ENCODE data around the gene L3MBTL4.

L3MBTL4 gene

DNA sequence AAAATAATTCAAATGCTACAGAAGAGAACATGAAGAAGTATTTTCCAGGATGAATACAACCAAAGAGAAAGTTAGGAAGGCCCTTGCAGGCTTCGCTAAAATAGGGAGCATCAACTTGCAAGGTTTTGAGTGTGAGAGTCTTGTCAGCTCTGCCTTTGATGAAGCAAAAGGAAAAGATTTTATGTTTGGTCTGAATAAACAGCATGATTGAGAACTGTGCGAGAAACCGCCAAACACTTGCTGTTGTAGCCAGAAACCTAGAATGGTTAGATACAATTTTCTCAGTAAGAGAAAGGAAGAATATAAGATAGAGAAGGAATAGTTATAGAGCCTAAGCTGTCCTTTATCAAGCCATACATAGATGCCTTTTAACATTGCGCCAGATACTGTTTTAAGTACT lies 163.6 kb downstream of the L3MBTL4 start:
- no peak for DNase-seq (ENCODE audit: low read depth)

DNA sequence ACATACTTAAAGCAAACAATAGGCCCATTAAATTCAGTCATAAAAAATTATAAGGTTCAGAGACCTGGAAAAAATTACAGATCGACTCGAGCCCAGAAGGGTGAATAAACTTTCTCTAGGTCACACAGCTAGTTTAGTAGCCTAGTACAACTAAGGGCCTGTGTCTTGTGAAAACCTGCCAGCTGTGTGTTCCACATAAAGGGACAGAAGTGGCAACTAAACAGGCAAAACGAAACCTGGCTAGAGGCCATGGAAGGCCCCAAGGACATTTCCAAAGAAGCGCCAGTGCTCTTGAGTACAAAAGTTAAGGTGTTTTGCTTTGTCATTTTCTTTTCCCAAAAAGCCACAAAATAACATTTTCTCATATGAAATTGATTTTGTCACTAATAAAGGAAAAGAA lies 164.9 kb downstream of the L3MBTL4 start:
- DNase-seq (ENCODE audit: low read depth), result no peak

DNA sequence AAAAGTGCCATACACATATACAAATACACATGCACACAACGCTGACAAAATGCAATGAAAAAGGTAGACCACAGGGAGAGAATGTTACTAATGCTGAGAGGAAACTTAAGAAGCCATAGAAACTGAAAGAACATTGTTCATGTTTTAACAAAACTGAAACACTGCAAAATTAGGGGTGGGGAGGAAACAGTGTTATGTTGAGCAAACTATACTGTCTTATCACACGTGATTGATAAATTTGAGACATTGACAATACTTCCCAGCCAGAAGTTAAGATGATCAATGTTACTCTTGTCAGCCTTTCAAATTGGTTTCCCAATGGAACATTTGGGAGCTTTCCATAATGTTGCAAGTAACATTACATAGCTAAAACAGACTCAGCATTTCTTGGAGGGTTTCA lies 165.5 kb downstream of the L3MBTL4 start:
- no peak for DNase-seq (ENCODE audit: low read depth)

DNA sequence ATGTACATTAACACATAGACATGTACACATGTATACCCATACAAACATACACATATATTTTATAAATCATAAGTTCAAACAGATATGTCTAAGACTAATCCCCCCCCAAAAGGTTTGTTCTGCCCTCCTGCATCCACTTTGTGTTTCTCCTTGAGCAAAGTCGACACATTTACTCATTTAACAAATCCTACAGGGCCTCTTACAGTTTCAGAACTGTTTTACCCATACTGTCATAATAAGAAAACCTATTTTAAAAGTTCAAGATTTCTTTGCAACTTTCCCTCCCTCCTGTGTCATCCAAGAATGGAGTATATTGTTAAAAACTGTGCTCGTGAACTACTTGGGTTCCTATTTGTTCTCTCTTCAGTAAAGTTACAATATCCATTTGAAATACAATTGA lies 166.7 kb downstream of the L3MBTL4 start:
- DNase-seq (ENCODE audit: low read depth), result no peak

DNA sequence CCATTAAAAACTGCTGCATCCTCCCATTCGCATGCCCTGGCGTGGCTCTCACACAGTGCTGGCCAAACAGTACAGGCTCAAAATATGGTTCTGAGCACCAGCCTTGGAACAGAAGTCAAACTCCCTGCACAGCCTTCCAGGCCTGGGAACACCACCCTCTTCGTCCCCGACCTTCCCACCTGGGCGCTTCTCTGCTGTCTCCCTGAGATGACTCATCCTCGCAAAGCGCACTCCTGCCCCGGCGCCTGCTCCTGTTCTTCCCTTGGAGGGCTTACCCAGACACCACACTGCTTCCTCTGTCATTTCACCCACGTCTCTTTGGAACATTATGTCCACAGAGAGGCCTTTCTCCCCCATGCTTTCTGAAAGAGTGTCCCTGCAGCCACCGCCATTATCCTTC lies 172.7 kb downstream of the L3MBTL4 start:
- DNase-seq (ENCODE audit: low read depth), result no peak

DNA sequence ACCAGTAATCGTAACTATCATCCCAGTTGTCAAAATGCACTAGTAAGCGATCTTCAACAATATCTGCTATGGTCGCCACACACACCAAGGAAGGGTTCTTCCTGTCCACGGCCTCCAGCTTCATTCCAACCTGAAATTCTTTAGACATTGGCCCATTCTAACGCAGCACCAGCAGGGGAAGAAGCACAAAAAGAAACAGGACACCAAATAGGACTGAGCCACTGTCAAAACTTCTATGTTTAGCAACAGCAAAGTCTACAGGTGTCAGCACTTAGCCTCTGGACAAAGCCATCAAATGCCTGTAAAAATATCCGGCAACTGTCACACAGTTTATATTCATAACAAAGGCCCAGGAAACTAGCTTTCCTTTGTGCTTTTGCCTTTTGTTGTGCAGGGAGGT lies 175.0 kb downstream of the L3MBTL4 start:
- DNase-seq (ENCODE audit: low read depth), result no peak

DNA sequence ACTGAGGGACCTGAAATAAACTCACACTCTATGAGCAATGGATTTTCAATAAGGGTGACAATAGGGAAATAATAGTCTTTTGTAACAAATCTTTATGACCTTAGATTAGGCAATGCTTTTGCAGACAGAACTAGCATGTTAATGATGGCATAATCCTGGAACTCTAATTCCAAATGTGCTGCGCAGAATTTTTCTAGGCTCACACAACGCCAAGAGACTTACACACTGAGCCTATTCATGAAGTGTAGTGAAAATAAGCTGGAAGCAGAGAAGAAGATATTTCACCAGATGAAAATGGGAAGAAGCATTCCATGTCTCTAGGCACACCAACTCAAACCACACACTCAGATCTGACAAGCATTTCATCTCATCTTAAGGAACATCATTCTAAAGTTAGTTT lies 178.5 kb downstream of the L3MBTL4 start:
- DNase-seq (ENCODE audit: low read depth), result no peak

DNA sequence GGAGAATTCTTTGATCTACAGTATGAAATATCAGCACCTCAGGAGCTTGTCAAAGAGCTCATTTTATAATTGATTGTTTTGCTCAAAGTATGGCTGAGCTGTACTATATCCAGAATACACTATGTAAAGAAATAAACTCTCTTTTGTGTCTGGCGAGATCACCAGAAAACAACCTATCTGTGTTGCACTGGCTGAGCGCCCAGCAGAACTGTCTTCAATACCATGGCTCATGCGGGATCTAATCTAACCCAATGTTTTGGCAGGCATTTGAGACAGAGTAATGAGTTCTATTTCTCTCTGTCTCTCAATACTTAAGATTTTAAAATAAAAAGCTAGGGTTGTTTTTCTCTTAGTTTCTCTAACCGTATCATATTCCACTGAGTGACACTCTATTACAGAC lies 192.4 kb downstream of the L3MBTL4 start:
- DNase-seq (ENCODE audit: low read depth), result no peak

DNA sequence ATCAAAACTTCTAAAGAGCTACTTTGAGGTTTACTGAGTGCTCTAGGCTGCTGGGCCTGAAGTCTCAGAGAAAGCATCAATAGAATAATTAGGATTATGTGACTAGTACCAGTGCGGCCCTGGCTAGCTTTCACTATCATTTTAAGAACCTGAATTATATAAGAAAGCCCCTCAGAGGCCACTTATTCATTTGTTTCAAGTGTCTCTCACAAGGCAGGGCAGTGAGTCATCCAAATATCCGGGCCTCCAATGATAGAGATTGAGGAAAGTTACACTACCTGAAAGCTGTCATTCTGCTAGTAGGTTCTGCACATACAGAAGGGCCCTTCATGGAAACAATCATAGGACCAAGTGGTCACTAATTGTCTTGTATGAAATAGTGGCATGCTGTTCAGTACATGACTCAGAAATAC lies 193.1 kb downstream of the L3MBTL4 start:
- DNase-seq (ENCODE audit: low read depth), result no peak

DNA sequence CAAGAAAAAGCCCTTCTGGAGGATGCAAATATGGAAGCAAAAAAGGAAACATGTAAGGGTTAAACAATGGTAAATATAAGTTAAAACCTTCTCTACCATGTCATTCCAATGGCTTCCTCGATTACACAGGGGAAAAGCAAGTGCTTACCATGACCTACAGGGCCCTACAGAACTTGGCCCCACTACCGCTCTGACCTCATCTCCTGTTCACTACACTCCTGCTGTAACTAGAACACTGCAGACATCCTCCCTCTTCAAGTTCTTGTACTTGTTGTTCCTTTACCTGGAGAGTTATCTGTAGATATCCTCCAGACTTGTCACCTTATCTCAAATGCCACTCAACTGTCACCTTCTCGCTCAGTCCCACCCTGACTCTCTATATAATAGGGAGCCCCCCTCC lies 194.6 kb downstream of the L3MBTL4 start:
- no peak for DNase-seq (ENCODE audit: low read depth)

DNA sequence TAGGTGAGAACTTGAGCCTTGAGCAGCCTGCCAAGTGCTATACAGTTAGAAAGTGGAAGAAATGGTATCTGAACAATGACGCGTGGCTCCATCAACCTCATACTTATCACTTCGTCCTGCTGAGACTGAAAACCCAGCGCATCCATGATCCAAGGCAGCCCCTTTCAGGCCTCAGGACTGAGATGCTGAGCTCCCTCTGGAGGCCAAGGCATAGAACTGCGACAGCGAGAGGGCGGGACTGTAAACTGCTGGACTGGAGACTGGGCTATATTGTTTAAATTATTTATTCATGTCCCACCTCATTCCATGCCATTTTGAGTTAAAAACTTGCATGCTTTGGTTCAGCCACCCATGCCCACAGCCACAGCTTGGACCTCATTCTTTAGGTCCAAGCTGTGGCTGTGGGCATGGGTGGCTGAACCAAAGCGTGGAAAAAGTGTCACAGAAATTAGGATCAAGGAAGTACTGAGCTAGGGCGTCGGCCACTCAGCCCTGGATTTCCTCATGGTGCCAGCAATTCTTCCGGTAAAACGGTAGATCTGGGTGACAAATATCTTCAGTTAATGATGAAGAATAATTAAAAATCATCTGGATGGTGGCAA lies 195.5 kb downstream of the L3MBTL4 start:
- DNase-seq (ENCODE audit: low read depth), result no peak

DNA sequence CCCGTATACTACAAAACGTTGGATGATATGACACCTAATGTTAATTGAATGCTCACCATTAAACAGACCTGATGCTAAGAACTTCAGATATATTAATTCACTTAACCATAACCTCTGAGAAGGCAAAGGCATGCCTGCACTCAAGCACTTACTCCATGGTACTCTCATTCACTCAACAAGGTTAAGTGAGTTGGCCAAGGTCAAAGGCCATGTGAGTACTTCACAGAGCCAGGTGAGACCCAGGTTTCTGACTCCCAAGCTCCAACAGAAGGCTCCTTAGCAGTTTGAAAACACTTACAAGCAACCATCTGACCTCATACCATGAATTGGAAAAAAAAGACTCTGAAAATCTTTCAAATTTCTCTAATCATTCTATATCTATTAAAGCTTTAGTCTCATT lies 198.8 kb downstream of the L3MBTL4 start:
- DNase-seq (ENCODE audit: low read depth), result no peak

DNA sequence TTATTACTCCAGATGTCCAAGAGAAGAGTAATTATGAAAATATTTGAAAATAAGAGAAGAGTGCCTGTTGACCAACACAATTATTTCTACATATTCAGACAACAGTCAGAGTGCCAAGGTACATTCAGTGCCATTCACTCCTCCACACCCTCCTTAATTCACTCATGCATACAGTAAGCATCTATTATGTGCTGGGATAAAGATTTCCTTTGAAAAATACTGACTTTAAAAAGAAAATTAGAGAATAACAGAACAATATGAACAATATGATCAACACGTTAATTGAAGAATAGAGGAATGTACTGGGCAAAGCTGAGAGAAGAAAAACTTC lies 203.6 kb downstream of the L3MBTL4 start:
- no peak for DNase-seq (ENCODE audit: low read depth)

DNA sequence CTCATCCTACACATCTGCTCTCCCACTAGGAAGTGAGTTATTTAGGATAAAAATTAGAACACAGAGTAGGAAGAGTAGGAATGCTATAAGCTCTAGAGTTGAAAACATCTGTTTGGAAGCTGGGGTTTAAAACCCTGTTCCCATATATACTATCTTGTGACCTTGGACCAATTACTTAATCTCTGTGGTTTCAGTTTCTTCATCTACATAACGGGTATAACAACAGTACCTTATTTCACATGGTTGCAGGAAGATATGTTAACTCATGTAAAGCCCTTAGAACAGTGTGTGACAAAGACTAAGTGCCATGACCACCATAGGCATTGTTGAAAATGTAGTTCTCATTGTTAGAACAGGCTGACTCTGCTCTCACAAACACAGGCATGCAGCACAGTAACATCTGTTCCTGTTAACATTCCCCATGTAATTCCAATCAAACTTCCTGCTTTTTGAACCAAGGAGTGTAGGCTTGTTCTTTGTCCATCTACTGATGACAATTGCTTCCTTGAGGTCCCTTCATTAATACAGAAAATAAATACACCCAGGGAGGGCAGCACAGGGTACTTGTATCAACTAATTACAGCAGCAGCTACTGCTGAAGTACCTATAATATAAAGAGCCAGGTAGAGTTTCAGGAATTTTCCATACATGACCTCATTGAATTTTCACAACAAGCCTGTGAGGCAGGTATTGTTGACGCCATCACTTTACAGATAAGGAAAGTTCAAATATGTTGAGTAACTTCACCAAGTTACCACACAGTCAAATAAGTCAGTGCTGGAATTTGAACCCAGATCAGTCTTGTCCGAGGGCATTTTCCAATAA lies 204.2 kb downstream of the L3MBTL4 start:
- no peak for DNase-seq (ENCODE audit: low read depth)

DNA sequence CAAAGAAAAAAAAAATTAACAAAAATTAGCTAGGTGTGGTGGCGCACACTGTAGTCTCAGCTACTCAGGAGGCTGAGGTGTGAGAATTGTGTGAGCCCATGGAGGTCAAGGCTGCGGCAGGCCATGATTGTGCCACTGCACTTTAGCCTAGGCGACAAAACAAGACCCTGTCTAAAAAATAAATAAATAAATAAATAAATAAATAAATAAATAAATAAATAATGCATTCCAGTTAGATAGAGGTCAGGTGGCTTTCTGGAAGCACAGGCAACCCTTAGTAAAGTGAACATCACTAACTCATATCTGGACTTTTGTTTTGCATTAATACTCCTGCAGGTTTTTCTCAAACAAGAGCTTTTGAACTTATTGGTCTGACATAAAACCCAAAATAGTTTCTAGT lies 206.8 kb downstream of the L3MBTL4 start:
- DNase-seq (ENCODE audit: low read depth), result no peak

DNA sequence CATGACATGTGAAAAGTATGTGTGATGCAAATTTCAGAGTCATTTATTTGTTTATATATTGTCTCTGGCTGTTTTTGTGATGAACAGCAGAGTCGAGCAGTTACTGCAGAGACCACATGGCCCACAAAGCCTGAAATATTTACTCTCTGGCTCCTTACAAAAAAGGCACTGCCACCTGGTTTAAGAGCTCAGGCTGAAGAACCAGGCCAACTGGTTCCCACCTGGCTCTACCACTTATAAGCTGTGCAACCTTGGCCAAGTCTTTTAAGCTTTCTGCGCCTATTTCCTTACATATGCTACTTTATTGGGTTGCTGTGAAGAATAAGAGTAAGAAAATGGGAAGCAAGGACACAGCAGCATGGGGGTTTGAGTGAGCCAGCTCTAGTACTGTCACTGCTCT lies 207.6 kb downstream of the L3MBTL4 start:
- no peak for DNase-seq (ENCODE audit: low read depth)

DNA sequence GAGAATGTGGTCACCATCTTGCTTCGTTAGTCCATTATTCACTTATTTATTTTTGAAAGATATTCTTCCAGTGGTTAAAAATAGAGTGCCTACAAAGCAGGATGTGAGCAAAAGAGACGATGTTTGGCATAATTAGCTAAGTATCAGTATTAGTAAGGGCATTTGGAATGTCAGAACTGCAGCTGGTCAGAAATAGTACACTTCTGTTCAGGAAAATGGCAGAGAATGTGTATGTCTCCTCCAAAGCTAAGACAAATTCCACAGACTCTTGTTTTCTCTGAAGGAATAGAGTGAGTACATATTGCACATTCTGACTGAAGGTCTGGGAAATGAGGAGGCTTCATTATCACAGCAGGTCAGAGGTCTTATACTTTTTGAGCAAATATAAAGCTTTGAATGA lies 209.0 kb downstream of the L3MBTL4 start:
- DNase-seq (ENCODE audit: low read depth), result no peak

DNA sequence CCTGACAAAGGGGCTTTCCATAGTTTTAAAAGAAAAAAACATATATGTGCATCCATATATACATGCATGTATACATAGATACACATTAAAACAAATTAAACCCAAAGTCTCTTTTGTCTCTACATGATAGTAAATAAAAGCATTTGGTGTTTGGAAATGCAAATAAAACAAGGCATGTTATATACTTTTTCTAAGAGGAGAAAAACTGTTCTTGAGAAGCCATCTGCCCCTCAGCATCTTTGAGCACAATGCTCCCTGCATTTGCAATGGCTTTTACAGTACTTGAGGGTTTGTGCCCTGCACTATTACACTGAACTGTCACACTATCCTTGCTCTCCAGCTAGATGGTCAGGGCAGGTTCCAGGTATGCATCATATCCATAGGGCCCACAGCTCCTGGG lies 210.2 kb downstream of the L3MBTL4 start:
- DNase-seq (ENCODE audit: low read depth), result no peak

DNA sequence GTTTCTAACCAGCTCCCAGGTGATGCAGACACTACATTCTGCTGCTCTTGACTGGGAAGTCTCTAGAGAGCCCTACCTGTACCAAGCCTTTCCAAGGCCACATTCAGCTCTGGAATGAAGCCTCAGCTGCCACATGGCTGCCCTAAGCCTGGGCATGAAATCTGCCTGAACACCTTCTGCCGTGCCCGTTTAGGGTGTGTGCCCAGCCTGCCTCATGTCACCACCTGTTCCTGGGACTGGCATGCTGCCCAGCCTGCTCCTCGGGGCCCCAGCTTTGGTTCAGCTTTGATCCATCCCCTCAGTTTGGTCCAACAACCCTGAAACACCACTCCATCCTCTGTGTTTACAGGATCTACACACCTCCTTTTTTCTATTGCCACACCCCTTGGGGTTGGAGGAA lies 210.9 kb downstream of the L3MBTL4 start:
- DNase-seq (ENCODE audit: low read depth), result no peak

DNA sequence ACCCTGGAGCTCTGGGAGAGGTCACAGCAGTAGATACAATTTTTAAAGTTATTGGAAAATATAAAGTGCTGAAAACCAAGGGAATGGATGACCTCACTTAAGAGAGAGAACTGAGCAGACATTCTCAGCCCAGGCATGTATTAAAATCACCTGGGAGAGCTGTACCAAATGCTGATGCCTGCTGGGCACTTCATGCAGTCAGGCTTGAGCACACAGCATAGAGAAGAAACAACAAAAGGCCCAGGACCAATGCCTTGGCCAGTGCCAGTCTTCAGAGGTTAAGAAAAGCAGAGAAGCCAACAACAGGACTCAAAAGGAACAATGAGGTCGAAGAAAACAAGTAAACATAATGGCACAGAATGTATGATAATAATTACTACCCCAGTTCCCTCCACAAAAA lies 211.8 kb downstream of the L3MBTL4 start:
- DNase-seq (ENCODE audit: low read depth), result no peak

DNA sequence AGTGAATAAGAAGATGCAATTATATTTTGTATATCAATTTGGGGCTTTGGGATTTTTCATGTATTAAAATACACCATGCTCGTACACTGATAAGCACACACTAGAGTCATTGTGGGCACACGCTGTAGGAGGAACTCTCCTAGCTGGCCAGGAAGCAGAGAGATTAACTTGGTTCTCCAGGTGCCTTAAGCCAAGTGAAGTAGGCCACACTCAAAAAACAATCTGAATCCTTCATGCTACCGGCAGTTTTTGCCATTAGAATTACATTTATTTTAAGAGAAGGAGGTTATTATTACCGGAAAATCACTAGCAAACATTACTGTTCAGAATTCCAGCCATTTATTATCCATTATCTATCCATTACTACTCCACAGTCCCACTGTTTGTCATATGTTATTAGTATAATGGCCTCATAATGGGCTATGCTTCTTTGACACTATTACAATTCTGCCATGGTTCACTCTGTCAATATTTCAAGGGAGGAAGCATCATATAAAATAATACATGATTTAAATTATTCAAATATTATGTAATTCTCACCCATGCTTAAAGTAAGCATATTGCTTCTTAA lies 214.4 kb downstream of the L3MBTL4 start:
- DNase-seq (ENCODE audit: low read depth), result no peak

DNA sequence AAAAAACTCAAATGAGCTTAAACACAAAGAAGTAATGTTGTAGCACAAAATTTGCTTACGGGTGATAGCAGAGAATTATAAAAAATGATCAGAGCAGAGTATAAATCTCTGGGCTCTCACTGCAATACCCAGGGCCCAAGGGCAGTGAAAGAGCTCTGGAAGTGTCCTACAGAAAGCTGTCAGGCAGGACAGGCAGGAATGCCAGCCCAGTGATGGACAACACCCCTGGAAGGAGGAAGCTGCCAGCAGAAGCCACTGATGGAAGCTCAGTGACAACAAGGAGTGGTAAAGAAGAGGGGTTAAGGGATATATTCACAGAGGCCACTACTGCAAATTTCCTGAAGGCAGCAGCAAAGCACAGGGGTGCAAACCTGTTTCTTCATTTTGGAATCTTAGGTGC lies 214.9 kb downstream of the L3MBTL4 start:
- no peak for DNase-seq (ENCODE audit: low read depth)

DNA sequence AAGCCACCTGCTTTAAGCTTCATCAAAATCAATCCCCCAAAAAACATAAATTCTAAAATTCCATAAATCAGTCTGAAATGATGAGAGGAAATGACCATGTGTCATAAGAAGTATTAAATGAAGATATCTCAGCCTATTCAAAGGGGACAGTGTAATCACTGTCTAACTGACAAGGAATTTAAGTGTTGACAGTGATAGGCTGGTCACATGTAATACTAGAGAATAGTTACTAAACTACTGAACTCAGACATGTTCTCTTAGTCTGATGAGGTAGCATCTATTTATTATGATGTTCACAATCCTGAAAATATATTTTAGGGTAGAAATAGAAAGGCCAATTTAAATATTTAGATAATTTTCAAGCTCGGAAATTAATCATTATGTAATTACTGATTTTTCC lies 216.1 kb downstream of the L3MBTL4 start:
- no peak for DNase-seq (ENCODE audit: low read depth)

DNA sequence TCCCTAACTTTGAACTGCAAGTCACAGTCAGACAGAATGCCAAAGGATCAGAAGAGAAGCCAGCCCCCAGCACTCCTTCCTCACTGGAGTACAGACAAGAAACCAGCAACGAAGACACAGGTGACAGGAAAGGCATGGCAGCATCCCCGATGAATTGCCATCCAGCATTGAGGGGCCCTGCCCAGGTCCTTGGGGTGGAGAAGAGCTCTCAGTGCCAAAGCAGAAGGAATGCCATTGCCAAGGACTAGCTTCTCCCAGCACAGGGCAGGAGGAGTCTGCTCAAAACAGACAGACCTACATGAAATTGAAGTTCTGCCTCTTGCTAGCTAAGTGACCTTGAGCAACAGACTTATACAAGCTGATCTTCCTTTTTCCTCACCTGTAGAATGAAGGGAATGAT lies 220.1 kb downstream of the L3MBTL4 start:
- DNase-seq (ENCODE audit: low read depth), result no peak

Data from activated T-helper 1 cell treated with Interleukin-2 at 50 U/mL for 16 hours (primary cell).